A549 (cell line): ENCODE measurements around the gene HTR3C. TPM values are rescaled to one million over a fixed set of nuclear protein-coding genes. Genes with fewer than 3 reads are reported as not detected.

Experiments used
- ATAC-seq, 2 experiments: fragments of 200-7000 bp in 1 of 2; fragments of >200 bp in 1 of 2; cut with Nextera tagmentation in 1 of 2; cut with Tn5 transposase in 1 of 2; 3 replicates each; pipeline versions ENCODE4 v1.8.0 to v1.9.1; 2018 to 2020; ENCODE audit warnings: mild to moderate bottlenecking in 1 of 2, moderate library complexity in 1 of 2
- CTCF ChIA-PET: fragments of 300-600 bp; sonication (Branson Sonifier 250); formaldehyde crosslinking; extraction: SDS; loops from one replicate; lab custom pipeline; 2021; ENCODE audit warnings: antibody characterized with exemption, inconsistent platforms; lab: Yijun Ruan, JAX
- POLR2A ChIA-PET: fragments of 350-600 bp; formaldehyde crosslinking; extraction: SDS; loops from one replicate; lab custom pipeline; 2021; ENCODE audit warnings: antibody characterized with exemption, inconsistent platforms; lab: Yijun Ruan, JAX
- DNase-seq, 2 experiments: peaks; one replicate each; pipeline versions ENCODE4 v3.0.0 to v3.0.0-alpha.2; 2011 to 2016; ENCODE audit warnings: low read depth in 1 of 2, low spot score in 1 of 2
- FAIRE-seq: peaks from 2 replicates; lab custom pipeline; 2011; peaks lifted over from hg19 to GRCh38; lab: Jason Lieb, UNC
- H3K27ac ChIP-seq, 2 experiments: fragments of >200 bp; sonication (Bioruptor Twin); formaldehyde crosslinking; 3 replicates each; pipeline ENCODE4 v1.5.1; 2016 to 2017
- H3K4me1 ChIP-seq: fragments of >200 bp; sonication (Bioruptor Twin); formaldehyde crosslinking; 3 replicates; pipeline ENCODE4 v1.6.1; 2016
- H3K4me2 ChIP-seq: fragments of >200 bp; sonication (Bioruptor Twin); formaldehyde crosslinking; 3 replicates; pipeline ENCODE4 v1.6.1; 2016
- H3K4me3 ChIP-seq: fragments of >200 bp; sonication (Bioruptor Twin); formaldehyde crosslinking; 3 replicates; pipeline ENCODE4 v1.5.1; 2016
- H3K9me3 ChIP-seq: fragments of >200 bp; sonication (Bioruptor Twin); formaldehyde crosslinking; 3 replicates; pipeline ENCODE4 v1.6.1; 2016
- BCL3 ChIP-seq: fragments of >200 bp; sonication (Bioruptor Twin); formaldehyde crosslinking; IDR thresholded peaks from 3 replicates; pipeline ENCODE4 v1.6.1; 2016
- CHD4 ChIP-seq: fragments of 200-600 bp; sonication (generic); IDR thresholded peaks from 2 replicates; pipeline ENCODE4 v1.6.1; 2016; ENCODE audit warnings: antibody characterized with exemption, mild to moderate bottlenecking, borderline replicate concordance
- CTCF ChIP-seq: fragments of >200 bp; sonication (Bioruptor Twin); formaldehyde crosslinking; IDR thresholded peaks from 3 replicates; pipeline ENCODE4 v1.5.1; 2016
- E2F6 ChIP-seq: IDR thresholded peaks from 2 replicates; pipeline ENCODE4 v1.6.1; 2012; ENCODE audit warnings: low read depth, borderline replicate concordance
- FOXS1 ChIP-seq: fragments of 250-450 bp; sonication (Bioruptor Pico); IDR thresholded peaks from 2 replicates; pipeline ENCODE4 v1.5.0; 2020; ENCODE audit warnings: mild to moderate bottlenecking, moderate library complexity
- GATA3 ChIP-seq: IDR thresholded peaks from 2 replicates; pipeline ENCODE4 v1.6.1; 2012; ENCODE audit warnings: borderline replicate concordance
- HES2 ChIP-seq: fragments of >200 bp; sonication (Bioruptor Twin); formaldehyde crosslinking; IDR thresholded peaks from 2 replicates; pipeline ENCODE4 v1.6.1; 2016
- HEYL ChIP-seq: fragments of 250-450 bp; sonication (Bioruptor Pico); IDR thresholded peaks from 2 replicates; pipeline ENCODE4 v1.8.0; 2021; ENCODE audit warnings: mild to moderate bottlenecking, moderate library complexity
- HMGXB4 ChIP-seq: fragments of 250-450 bp; sonication (Bioruptor Pico); IDR thresholded peaks from 2 replicates; pipeline ENCODE4 v1.5.0; 2021; ENCODE audit warnings: mild to moderate bottlenecking, moderate library complexity, borderline replicate concordance
- HOXB13 ChIP-seq: fragments of 250-450 bp; sonication (Bioruptor Pico); IDR thresholded peaks from 2 replicates; pipeline ENCODE4 v1.5.0; 2020; ENCODE audit warnings: low read depth, mild to moderate bottlenecking, moderate library complexity
- HOXB5 ChIP-seq: fragments of 250-450 bp; sonication (Bioruptor Pico); IDR thresholded peaks from 2 replicates; pipeline ENCODE4 v1.5.0; 2020; ENCODE audit warnings: mild to moderate bottlenecking, moderate library complexity
- KDM5A ChIP-seq: fragments of 200-600 bp; sonication (generic); IDR thresholded peaks from 2 replicates; pipeline ENCODE4 v1.6.1; 2016; ENCODE audit warnings: antibody characterized with exemption, mild to moderate bottlenecking
- MYC ChIP-seq: IDR thresholded peaks from 2 replicates; pipeline ENCODE4 v1.6.1; 2012; ENCODE audit warnings: mild to moderate bottlenecking, inconsistent platforms, low read length, improper control_type of control experiment, borderline replicate concordance
- NPAS2 ChIP-seq: fragments of 250-450 bp; sonication (Bioruptor Pico); IDR thresholded peaks from 2 replicates; pipeline ENCODE4 v1.8.0; 2022; ENCODE audit warnings: mild to moderate bottlenecking, moderate library complexity, borderline replicate concordance
- PHF8 ChIP-seq: fragments of 200-600 bp; sonication (generic); IDR thresholded peaks from 2 replicates; pipeline ENCODE4 v1.6.1; 2016; ENCODE audit warnings: low read depth, mild to moderate bottlenecking, antibody characterized with exemption, moderate library complexity, borderline replicate concordance
- RAD21 ChIP-seq, 2 experiments: fragments of >200 bp in 1 of 2; sonication (Bioruptor Twin) in 1 of 2; formaldehyde crosslinking in 1 of 2; IDR thresholded peaks in 1 of 2; conservative IDR thresholded peaks in 1 of 2; 2 replicates in 1 of 2; 3 replicates in 1 of 2; pipeline ENCODE4 v1.6.1; 2012 to 2018; ENCODE audit warnings: inconsistent platforms in 1 of 2
- RARB ChIP-seq: fragments of 250-450 bp; sonication (Bioruptor Pico); IDR thresholded peaks from 2 replicates; pipeline ENCODE4 v1.8.0; 2021; ENCODE audit warnings: mild to moderate bottlenecking, moderate library complexity
- RCOR1 ChIP-seq: fragments of 150-350 bp; IDR thresholded peaks from 2 replicates; pipeline ENCODE4 v1.6.1; 2014; ENCODE audit warnings: antibody characterized with exemption, low read length, low read depth
- RFX5 ChIP-seq: fragments of 450-650 bp; IDR thresholded peaks from 2 replicates; pipeline ENCODE4 v1.7.1; 2014; ENCODE audit warnings: antibody characterized with exemption, mild to moderate bottlenecking, moderate library complexity
- RNF2 ChIP-seq: fragments of 200-600 bp; sonication (generic); IDR thresholded peaks from 2 replicates; pipeline ENCODE4 v1.6.1; 2016; ENCODE audit warnings: low read depth, mild to moderate bottlenecking, antibody characterized with exemption, moderate library complexity, borderline replicate concordance
- TFCP2L1 ChIP-seq: fragments of 250-450 bp; sonication (Bioruptor Pico); IDR thresholded peaks from 2 replicates; pipeline ENCODE4 v1.5.0; 2021; ENCODE audit warnings: mild to moderate bottlenecking
- USF2 ChIP-seq: fragments of 450-650 bp; IDR thresholded peaks from 2 replicates; pipeline ENCODE4 v1.6.1; 2014; ENCODE audit warnings: antibody characterized with exemption
- ZSCAN20 ChIP-seq: fragments of 250-450 bp; sonication (Bioruptor Pico); IDR thresholded peaks from 2 replicates; pipeline ENCODE4 v1.8.0; 2022; ENCODE audit warnings: mild to moderate bottlenecking, moderate library complexity
- WGBS: methylation state at CpG from one replicate; pipeline ENCODE4 v1.1.6; 2017; ENCODE audit errors: missing lambda C conversion rate; 5-methylcytosine and 5-hydroxymethylcytosine counted together
- polyA minus RNA-seq: library from RNA; depleted of rRNA, polyadenylated mRNA; stranded (reverse); fragments of >200 nt; gene quantifications from 2 replicates; pipeline ENCODE4 v1.2.3, GENCODE V29; 2011; rRNA and poly(A)+ RNA removed
- polyA plus RNA-seq, 4 experiments: library from polyadenylated mRNA; depleted of rRNA in 3 of 4; stranded (reverse); fragments of >200 nt; fragmentation: RNase III in 1 of 4; extraction: RNeasy Plus Mini Kit Qiagen cat#74134 plus additional on column Dnase treatment in 1 of 4; gene quantifications; 2 replicates in 3 of 4; 3 replicates in 1 of 4; pipeline ENCODE4 v1.2.3, GENCODE V29; 2011 to 2017

The HTR3C gene
- polyA plus RNA-seq (2011; rRNA removed) (not detected in 2 replicates), polyA plus RNA-seq (2017; fragmentation: RNase III; extraction: RNeasy Plus Mini Kit Qiagen cat#74134 plus additional on column Dnase treatment) (not detected in 3 replicates), polyA minus RNA-seq (not detected in 2 replicates)
- polyA plus RNA-seq (2012; cell fraction: cytosol; rRNA removed) = not detected in 2 replicates
- not detected in 2 replicates for polyA plus RNA-seq (2012; cell fraction: nucleus; rRNA removed)

- no peaks in the 10 kb centered on the region for H3K9me3 ChIP-seq
- FAIRE-seq (no peak), ATAC-seq (no peak), DNase-seq (no peak)
- no peak within 1 kb of the TSS for H3K4me3 ChIP-seq
- CTCF ChIA-PET = interaction anchor here (1.0 to 1.1 kb wide), 2 partner anchors 35 to 236 kb away, joined by 3 read pairs; partner anchors contain the start of gene ABCC5
- TF ChIP-seq HES2 = no peak
- no peak for TF ChIP-seq HOXB5 (CRISPR knock-in tag)
- TF ChIP-seq RCOR1 = no peak
- TF ChIP-seq RNF2 = no peak
- no peak for TF ChIP-seq MYC
- no peak for TF ChIP-seq BCL3
- no peak for TF ChIP-seq HMGXB4 (CRISPR knock-in tag)
- TF ChIP-seq RFX5 = no peak
- no peak for TF ChIP-seq TFCP2L1 (CRISPR knock-in tag)
- TF ChIP-seq NPAS2 (CRISPR knock-in tag) = no peak
- TF ChIP-seq PHF8 = no peak
- no peak for TF ChIP-seq HEYL (CRISPR knock-in tag)
- TF ChIP-seq RARB (CRISPR knock-in tag) = no peak
- no peak for TF ChIP-seq FOXS1 (CRISPR knock-in tag)
- no peak for TF ChIP-seq RAD21 (conservative IDR thresholded peaks at IDR 0.05 in 1 of 2, IDR thresholded peaks at IDR 0.05 in 1 of 2)
- no peak for TF ChIP-seq KDM5A
- TF ChIP-seq HOXB13 = no peak
- no peak within 1 kb of the TSS for H3K27ac ChIP-seq
- no peak within 1 kb of the TSS for H3K4me2 ChIP-seq
- H3K4me1 ChIP-seq = no peaks in the 10 kb centered on the region
- POLR2A ChIA-PET = no interaction called here
- 28% methylated on average over 4 of the region's 4 CpGs for WGBS
These were observed at the start of gene HTR3C for GRCh38 chr3:184052767-184053166. Gene HTR3C, plus strand, starts transcription at chr3:184053047. Its CDS starts 34 bp downstream, at chr3:184053081.

- ATAC-seq = no peak
- FAIRE-seq = no peak
- WGBS = 83% methylated on average over 5 of the region's 5 CpGs
- POLR2A ChIA-PET = no interaction called here
- Histone ChIP-seq H3K9me3 (no peaks in the 10 kb centered on the region), H3K4me1 (peaks cover 11% of the 10 kb centered on the region), H3K4me2 (no peak overlapping the region), H3K27ac (no peak overlapping the region), H3K4me3 (no peak overlapping the region)
- CTCF ChIA-PET = interaction anchor here (0.5 to 1.1 kb wide), 2 partner anchors 10 to 108 kb away, joined by 3 read pairs; no protein-coding TSS in a partner anchor
- DNase-seq = no peak
- TF ChIP-seq GATA3 (no peak), CHD4 (no peak), HMGXB4 (CRISPR knock-in tag) (no peak), CTCF (no peak), USF2 (no peak), ZSCAN20 (CRISPR knock-in tag) (no peak), E2F6 (no peak)
These were observed 49.5 kb upstream of the HTR3C start for GRCh38 chr3:184003187-184003967.
